HG03280 (cell line): ENCODE data around the gene SMIM7.
"Not testable (repeated sequence)": the region's sequence is repeated elsewhere in the genome, so short reads cannot be mapped to it uniquely, and the experiment has no call there.

ENCODE experiments used
- ATAC-seq: cut with Tn5 transposase; IDR thresholded peaks from one replicate; pipeline ENCODE4 v1.9.1; 2021; ENCODE audit warnings: mild to moderate bottlenecking, moderate library complexity; ENCODE audit not compliant: unreplicated experiment

Gene SMIM7

GRCh38 chr19:16659832-16660708, at the start of gene SMIM7:
Gene SMIM7 (minus strand): TSS chr19:16660144. CDS start chr19:16660110, 34 bp downstream.
- ATAC-seq, result peak; percentile 87

- no peak for ATAC-seq
These were observed 43.7 kb upstream of the SMIM7 start for GRCh38 chr19:16703677-16704076.

- no peak for ATAC-seq
These were observed 42.2 kb upstream of the SMIM7 start for GRCh38 chr19:16702123-16702522.

GRCh38 chr19:16698914-16699313, 39.0 kb upstream of the SMIM7 start:
- ATAC-seq, result no peak

- ATAC-seq, result no peak
These were observed 28.1 kb upstream of the SMIM7 start for GRCh38 chr19:16688084-16688483.

- ATAC-seq, result no peak
These were observed 24.3 kb upstream of the SMIM7 start for GRCh38 chr19:16684216-16684615.

- no peak for ATAC-seq
These were observed 22.6 kb upstream of the SMIM7 start for GRCh38 chr19:16682539-16682938.

GRCh38 chr19:16679811-16680210, 19.9 kb upstream of the SMIM7 start:
- ATAC-seq, result no peak

GRCh38 chr19:16678498-16678897, 18.6 kb upstream of the SMIM7 start:
- no peak for ATAC-seq

- no peak for ATAC-seq
These were observed 17.1 kb upstream of the SMIM7 start for GRCh38 chr19:16677055-16677454.

- ATAC-seq, result no peak
These were observed 16.3 kb upstream of the SMIM7 start for GRCh38 chr19:16676101-16676798.

- ATAC-seq, result not testable (repeated sequence)
These were observed 13.9 kb upstream of the SMIM7 start for GRCh38 chr19:16673839-16674238.

- no peak for ATAC-seq
These were observed 13.3 kb upstream of the SMIM7 start for GRCh38 chr19:16673231-16673630.

GRCh38 chr19:16671652-16672274, 11.8 kb upstream of the SMIM7 start:
- ATAC-seq, result no peak

GRCh38 chr19:16670291-16670690, 10.3 kb upstream of the SMIM7 start:
- ATAC-seq, result no peak

- not testable (repeated sequence) for ATAC-seq
These were observed 8.8 kb upstream of the SMIM7 start for GRCh38 chr19:16668702-16669101.

GRCh38 chr19:16668176-16668575, 8.2 kb upstream of the SMIM7 start:
- no peak for ATAC-seq

- no peak for ATAC-seq
These were observed 1.6 kb upstream of the SMIM7 start for GRCh38 chr19:16661480-16662034.

- peak; percentile 30 for ATAC-seq
These were observed 977 bp upstream of the SMIM7 start, which contains the start of gene TMEM38A for GRCh38 chr19:16660763-16661479. Gene TMEM38A (plus strand): TSS chr19:16661139. CDS start chr19:16661218, 79 bp downstream.

GRCh38 chr19:16659464-16659831, 496 bp downstream of the SMIM7 start:
- ATAC-seq, result no peak

- ATAC-seq, result no peak
These were observed 2.6 kb downstream of the SMIM7 start for GRCh38 chr19:16657384-16657783.
